GM19023 (cell line): ENCODE results near the gene AGGF1.
"Not testable (repeated sequence)": the region's sequence is repeated elsewhere in the genome, so short reads cannot be mapped to it uniquely, and the experiment has no call there.

Experiments used
- ATAC-seq: cut with Tn5 transposase; IDR thresholded peaks from one replicate; pipeline ENCODE4 v1.9.1; 2021; ENCODE audit warnings: mild to moderate bottlenecking, moderate library complexity; ENCODE audit not compliant: unreplicated experiment

AGGF1 gene

DNA sequence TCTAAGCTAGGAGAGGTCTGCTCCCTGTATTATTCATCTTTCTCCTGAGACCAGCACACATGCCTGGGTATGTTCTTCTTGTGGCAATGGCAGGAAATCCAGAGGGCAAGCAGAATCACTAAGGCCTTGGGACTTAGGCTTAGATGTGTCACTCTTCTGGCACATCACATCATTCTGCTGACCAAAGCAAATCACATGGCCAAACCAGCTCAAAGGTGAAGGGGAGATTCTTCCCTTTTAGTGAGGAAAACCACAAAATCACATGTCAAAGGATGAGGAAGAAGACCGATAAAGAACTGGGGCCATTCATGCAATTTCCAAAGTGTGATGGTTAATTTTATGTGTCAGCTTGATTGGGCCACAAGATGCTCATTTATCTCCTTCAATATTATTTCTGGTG lies 5.7 kb upstream of the AGGF1 start:
- no peak for ATAC-seq

- ATAC-seq = no peak
These were observed 1.4 kb upstream of the AGGF1 start for GRCh38 chr5:77028631-77029375.

DNA sequence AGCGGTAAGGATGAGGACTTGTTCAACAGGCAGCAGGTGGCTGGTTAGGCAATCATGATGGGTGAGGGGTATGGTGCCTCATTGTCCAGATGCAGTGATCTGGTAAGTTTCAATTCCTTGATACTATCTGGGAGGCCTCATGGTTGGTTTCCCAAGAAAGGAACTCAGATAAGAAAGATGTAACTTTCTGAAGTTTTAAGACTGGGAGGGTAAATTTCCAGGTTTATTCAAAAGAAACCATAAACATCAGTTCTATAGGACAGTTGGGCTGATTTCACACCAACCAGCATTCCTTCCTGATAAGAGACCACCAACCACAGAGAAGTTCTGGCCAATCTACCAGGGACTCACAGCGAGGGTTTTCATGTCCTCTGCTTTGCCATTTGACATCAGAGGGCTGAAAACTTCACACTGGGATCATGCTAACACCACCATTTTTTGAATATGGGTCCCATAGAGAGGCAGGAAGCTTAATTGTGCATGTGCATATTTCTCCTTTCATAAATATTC lies 773 bp upstream of the AGGF1 start:
- no peak for ATAC-seq

DNA sequence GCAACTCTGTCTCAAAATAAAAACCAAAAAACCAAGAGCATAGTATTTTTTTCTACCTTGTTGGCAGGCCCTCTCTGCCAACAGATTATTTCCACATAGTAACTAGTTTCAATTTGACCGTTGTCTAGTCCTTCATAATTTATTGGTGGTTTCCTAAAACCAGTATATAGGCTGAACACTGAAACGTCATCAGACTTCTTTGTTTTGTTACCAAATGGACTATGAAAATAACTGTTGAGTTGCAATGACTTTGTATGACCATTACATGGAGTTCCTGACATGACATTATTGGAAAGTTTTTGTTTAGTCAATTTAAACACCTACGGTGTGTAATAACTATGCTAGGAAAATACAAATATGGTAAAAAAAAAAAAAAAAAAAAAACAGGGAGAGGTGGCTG lies 1.7 kb downstream of the AGGF1 start:
- ATAC-seq = no peak

DNA sequence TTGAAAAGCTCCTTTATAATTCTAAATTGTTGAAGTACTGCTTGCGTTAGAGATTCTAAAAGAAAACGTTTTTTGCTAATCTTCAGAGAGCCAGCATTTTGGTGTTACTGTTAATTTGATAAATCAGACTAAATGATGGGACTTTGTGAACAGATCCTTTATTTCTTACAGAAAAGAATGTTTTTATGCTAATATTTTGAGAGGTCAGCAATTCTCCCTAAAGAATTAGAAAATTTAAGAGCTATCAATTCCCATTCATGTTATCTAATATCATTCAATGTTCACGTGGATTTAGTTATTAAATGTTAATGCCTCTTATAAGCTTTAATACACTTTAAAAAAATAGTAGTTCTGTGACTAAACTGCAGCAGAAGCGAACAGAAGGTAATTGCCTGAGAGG lies 2.4 kb downstream of the AGGF1 start:
- no peak for ATAC-seq

- ATAC-seq = no peak
These were observed 3.1 kb downstream of the AGGF1 start for GRCh38 chr5:77033338-77033737.

DNA sequence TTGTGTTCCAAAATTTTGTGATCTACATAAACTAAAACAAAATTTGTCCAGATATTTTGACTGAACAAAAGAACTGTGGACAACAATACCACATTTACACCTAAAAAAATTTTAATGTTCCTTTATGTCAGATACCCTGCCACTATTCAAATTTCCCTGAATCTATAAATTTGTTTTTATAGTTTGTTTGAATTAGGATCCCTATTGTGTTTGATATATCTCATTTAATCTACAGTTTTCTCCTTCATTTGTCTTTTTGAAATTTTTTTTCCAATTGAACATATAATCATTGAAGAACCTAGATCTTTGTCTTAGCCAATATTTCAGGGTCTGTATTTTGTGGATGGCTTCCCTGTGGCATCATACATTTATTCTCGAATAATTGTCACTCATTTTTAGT lies 5.7 kb downstream of the AGGF1 start:
- no peak for ATAC-seq

GRCh38 chr5:77046416-77047073 lies 16.3 kb downstream of the AGGF1 start:
- ATAC-seq = no peak

DNA sequence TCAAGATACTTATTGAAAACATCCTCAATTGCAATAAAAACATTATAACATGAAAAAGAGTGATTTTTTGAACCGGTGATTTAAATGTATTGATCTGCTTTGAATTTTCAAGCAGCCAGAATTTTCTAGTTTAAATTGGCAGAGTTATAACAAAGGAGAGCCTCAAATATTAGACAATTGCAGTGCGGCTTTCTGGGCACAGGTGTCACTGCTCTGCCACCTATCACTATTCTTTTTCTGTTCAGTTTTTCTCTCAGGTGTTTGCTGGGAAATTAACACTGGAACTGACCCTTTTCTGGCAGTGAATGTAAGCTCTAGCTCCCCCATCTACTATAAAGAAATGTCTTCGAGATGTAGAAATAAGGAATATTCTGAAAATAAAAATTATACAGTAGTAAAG lies 33.8 kb downstream of the AGGF1 start:
- no peak for ATAC-seq

DNA sequence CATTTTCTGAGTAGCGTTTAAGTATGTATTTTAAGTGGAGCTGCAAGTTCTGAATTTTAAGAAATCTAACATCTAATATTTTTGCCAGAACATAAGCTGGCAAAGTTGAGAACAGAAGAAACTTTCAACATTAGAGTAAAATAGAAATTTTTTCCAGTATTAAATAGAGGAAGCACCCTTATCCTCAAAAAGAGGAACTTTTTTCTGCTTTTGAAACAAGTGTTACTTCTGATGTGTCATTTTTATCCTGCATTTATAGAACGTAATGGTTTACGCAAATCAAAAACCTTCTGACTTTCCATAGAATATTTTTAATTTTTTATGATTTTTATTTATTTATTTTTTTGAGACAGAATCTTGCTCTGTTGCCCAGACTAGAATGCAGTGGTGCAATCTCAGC lies 35.1 kb downstream of the AGGF1 start:
- ATAC-seq = no peak

- ATAC-seq = no peak
These were observed 36.0 kb downstream of the AGGF1 start for GRCh38 chr5:77066184-77066583.

- ATAC-seq = no peak
These were observed 36.7 kb downstream of the AGGF1 start for GRCh38 chr5:77066823-77067442.

- ATAC-seq = no peak
These were observed 43.5 kb downstream of the AGGF1 start for GRCh38 chr5:77073667-77074066.

DNA sequence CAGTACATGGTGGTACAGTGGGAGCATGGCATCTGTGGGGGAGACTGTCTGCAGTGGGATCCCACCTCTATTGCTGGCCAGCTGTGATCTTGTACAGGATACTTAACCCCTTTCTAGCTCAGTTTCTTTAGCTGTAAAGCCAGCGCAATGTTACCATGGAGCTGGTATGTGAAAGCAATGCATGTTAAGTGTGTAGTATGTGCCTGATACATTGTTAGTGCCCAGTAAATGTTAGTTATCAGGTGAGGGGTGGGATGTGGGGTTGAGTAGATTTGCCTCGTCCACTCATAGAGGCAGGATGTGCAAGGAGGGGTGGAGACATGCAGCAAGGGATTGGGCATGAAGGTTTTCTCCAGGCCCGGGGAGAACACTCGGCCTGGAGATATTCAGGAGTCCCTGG lies 44.5 kb downstream of the AGGF1 start:
- ATAC-seq = no peak

GRCh38 chr5:77076961-77077828 lies 47.0 kb downstream of the AGGF1 start:
- peak; percentile 85 for ATAC-seq

- ATAC-seq = no peak
These were observed 47.6 kb downstream of the AGGF1 start for GRCh38 chr5:77077829-77078176.

DNA sequence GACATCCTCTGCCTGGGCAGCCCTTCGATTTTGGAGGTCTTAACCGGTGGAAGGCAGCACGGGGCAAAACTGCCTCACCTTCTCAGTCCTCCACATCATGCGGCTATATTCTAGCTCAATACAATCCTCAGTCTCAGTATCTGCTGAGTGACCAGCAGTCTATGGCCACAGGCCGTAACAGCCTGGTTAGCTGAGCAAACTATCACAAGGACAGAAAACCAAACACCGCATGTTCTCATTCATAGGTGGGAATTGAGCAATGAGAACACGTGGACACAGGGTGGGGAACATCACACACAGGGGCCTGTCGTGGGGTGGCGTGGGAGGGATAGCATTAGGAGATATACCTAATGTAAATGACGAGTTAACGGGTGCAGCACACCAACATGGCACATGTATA lies 50.3 kb downstream of the AGGF1 start:
- ATAC-seq = not testable (repeated sequence)

- ATAC-seq = no peak
These were observed 50.7 kb downstream of the AGGF1 start for GRCh38 chr5:77080905-77081304.

GRCh38 chr5:77082280-77082679 lies 52.1 kb downstream of the AGGF1 start:
- ATAC-seq = no peak

GRCh38 chr5:77083088-77083487 lies 52.9 kb downstream of the AGGF1 start:
- ATAC-seq = no peak

DNA sequence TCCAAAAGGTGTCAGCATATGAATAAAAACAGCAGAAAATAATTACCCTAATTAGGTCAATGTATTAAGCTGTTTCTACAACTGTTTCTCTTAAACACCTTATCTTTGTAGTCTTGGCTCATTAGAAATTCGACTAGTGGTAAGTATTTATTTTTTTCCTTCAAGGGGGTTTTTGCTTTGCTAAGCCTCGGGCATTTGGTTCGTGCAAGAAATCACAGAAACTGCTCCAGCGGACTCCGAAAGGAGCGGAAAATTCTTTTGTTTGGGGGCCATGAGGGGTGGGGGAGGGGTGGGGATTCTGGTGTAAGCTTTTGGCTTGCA lies 56.1 kb downstream of the AGGF1 start:
- ATAC-seq = no peak
